Measurements from ENCODE around the gene ATRNL1.

The ATRNL1 gene

DNA sequence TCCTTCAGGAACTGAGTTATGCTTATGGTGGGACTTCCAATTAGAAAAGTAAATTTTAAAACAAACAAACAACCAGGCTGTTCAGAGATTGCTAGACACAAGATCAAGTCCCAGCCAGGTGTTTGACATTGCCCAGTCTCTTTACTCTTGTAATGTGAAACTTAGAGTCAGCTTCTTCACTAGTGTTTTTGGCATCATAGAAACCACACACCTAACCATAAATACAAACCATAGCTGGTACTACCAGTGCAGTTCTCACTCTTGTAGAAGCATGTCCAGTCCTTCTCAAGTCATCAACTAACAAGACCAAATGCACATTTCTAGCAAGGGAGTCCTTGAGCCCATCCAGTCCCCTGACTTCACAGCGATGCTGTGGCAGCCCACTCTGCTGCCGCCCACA lies 839.9 kb downstream of the ATRNL1 start:
- Histone ChIP-seq H3K36me3 (ENCODE audit: control insufficient read depth, low read length) (no peaks in the 10 kb centered on the region), H3K9me3 (ENCODE audit: control insufficient read depth, insufficient read depth, low read length) (no peaks in the 10 kb centered on the region), H4K20me1 (ENCODE audit: control insufficient read depth, insufficient read depth, low read depth, low read length) (no peaks in the 10 kb centered on the region), H3K4me2 (ENCODE audit: low read length) (no peak overlapping the region), H3K4me3 (ENCODE audit: low read length) (no peak overlapping the region), H3K79me2 (ENCODE audit: control insufficient read depth, low read length) (no peaks in the 10 kb centered on the region), H3F3A (ENCODE audit: control insufficient read depth, insufficient read depth) (no peaks in the 10 kb centered on the region), H3K27ac (ENCODE audit: low read depth, low read length) (no peak overlapping the region), H3K4me1 (ENCODE audit: control insufficient read depth, low read length) (no peaks in the 10 kb centered on the region), H3K9me2 (replicated peaks; ENCODE audit: control insufficient read depth, low read length) (no peaks in the 10 kb centered on the region), H3K27me3 (ENCODE audit: control insufficient read depth, low read length) (no peaks in the 10 kb centered on the region)
- no peak for TF ChIP-seq EZH2phosphoT487 (IDR thresholded peaks at IDR 0.05; ENCODE audit: borderline replicate concordance, low read length)
- TF ChIP-seq, protein P1, sequence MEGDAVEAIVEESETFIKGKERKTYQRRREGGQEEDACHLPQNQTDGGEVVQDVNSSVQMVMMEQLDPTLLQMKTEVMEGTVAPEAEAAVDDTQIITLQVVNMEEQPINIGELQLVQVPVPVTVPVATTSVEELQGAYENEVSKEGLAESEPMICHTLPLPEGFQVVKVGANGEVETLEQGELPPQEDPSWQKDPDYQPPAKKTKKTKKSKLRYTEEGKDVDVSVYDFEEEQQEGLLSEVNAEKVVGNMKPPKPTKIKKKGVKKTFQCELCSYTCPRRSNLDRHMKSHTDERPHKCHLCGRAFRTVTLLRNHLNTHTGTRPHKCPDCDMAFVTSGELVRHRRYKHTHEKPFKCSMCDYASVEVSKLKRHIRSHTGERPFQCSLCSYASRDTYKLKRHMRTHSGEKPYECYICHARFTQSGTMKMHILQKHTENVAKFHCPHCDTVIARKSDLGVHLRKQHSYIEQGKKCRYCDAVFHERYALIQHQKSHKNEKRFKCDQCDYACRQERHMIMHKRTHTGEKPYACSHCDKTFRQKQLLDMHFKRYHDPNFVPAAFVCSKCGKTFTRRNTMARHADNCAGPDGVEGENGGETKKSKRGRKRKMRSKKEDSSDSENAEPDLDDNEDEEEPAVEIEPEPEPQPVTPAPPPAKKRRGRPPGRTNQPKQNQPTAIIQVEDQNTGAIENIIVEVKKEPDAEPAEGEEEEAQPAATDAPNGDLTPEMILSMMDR (IDR thresholded peaks at IDR 0.05; ENCODE audit: low read depth, low read length, poor library complexity, severe bottlenecking), result no peak

DNA sequence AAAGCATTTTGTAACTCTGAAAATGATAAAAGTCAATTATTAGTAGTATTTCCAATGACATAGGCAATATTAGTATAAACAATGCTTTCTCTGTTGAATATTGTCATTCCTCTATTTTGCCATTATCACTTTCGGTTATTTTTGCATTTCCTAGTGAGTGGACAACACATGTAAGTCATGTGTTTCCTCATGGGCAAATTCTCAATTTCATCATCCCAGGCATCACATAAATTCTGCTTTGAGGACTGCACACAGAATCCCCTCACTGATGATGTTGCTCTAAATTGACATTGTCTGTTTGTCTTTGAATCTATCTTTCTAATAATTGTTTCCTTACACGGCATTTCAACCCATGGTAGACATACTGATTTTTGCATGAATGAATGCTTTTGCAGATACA lies 842.6 kb downstream of the ATRNL1 start:
- no peaks in the 10 kb centered on the region for H3K9me2 ChIP-seq (replicated peaks; ENCODE audit: control insufficient read depth, low read length)
- H3K4me1 ChIP-seq (ENCODE audit: control insufficient read depth, low read length), result no peaks in the 10 kb centered on the region
- TF ChIP-seq EZH2phosphoT487 (IDR thresholded peaks at IDR 0.05; ENCODE audit: borderline replicate concordance, low read length), result no peak
- TF ChIP-seq, protein P1 (IDR thresholded peaks at IDR 0.05; ENCODE audit: low read depth, low read length, poor library complexity, severe bottlenecking), result no peak
- H3K36me3 ChIP-seq (ENCODE audit: control insufficient read depth, low read length), result no peaks in the 10 kb centered on the region
- no peaks in the 10 kb centered on the region for H3F3A ChIP-seq (ENCODE audit: control insufficient read depth, insufficient read depth)
- H4K20me1 ChIP-seq (ENCODE audit: control insufficient read depth, insufficient read depth, low read depth, low read length), result no peaks in the 10 kb centered on the region
- no peaks in the 10 kb centered on the region for H3K9me3 ChIP-seq (ENCODE audit: control insufficient read depth, insufficient read depth, low read length)
- no peak overlapping the region for H3K27ac ChIP-seq (ENCODE audit: low read depth, low read length)
- no peak overlapping the region for H3K4me2 ChIP-seq (ENCODE audit: low read length)
- no peaks in the 10 kb centered on the region for H3K27me3 ChIP-seq (ENCODE audit: control insufficient read depth, low read length)
- H3K4me3 ChIP-seq (ENCODE audit: low read length), result no peak overlapping the region
- H3K79me2 ChIP-seq (ENCODE audit: control insufficient read depth, low read length), result no peaks in the 10 kb centered on the region

DNA sequence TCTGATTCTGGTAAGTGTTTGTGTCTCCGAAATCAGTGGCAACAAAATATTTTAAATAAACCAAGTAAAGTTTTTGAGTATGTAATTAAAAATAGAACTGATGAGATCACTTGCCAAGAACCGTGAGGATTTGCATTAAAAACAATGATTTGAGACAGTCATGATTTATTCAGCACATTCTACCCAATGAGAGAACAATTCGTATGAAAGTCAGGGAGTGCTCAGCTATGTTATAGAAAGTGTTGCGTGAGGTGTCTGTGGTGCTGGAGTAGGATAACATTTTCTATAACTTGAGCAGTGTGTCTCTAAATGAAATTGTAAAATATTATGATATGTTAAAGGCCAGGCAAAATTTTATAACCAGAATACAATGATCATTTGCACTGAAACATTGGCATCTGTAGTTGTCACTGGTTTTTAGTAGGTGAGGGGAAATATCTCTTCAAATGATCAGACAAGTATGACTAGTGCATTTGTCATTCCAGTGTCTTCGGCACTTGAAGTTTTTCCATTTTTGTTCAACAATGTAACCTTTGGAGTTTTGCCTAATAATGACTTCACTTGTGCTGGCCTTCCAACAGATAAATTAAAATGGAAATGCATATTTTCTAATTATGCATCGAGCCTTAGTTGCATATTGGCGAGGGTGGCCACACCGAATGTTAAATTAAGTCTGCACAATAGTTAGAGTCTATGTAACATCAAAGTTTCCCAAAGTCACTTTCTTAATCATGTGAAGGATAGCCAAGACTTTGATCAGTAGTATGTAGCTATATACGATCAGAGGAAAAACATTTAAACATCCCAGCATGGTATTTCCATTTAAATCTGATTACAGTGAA lies 844.0 kb downstream of the ATRNL1 start:
- H3K9me3 ChIP-seq (ENCODE audit: control insufficient read depth, insufficient read depth, low read length), result no peaks in the 10 kb centered on the region
- no peaks in the 10 kb centered on the region for H4K20me1 ChIP-seq (ENCODE audit: control insufficient read depth, insufficient read depth, low read depth, low read length)
- no peaks in the 10 kb centered on the region for H3K79me2 ChIP-seq (ENCODE audit: control insufficient read depth, low read length)
- no peaks in the 10 kb centered on the region for H3K36me3 ChIP-seq (ENCODE audit: control insufficient read depth, low read length)
- H3K27me3 ChIP-seq (ENCODE audit: control insufficient read depth, low read length), result no peaks in the 10 kb centered on the region
- H3K4me2 ChIP-seq (ENCODE audit: low read length), result no peak overlapping the region
- no peak overlapping the region for H3K27ac ChIP-seq (ENCODE audit: low read depth, low read length)
- H3K4me3 ChIP-seq (ENCODE audit: low read length), result no peak overlapping the region
- TF ChIP-seq EZH2phosphoT487 (IDR thresholded peaks at IDR 0.05; ENCODE audit: borderline replicate concordance, low read length), result no peak
- TF ChIP-seq, protein P1 (IDR thresholded peaks at IDR 0.05; ENCODE audit: low read depth, low read length, poor library complexity, severe bottlenecking), result no peak
- no peaks in the 10 kb centered on the region for H3K4me1 ChIP-seq (ENCODE audit: control insufficient read depth, low read length)
- no peaks in the 10 kb centered on the region for H3K9me2 ChIP-seq (replicated peaks; ENCODE audit: control insufficient read depth, low read length)
- H3F3A ChIP-seq (ENCODE audit: control insufficient read depth, insufficient read depth), result no peaks in the 10 kb centered on the region

Data from DOHH2 (cell line).